Measurements from ENCODE around the gene INSYN1.
"Not testable (repeated sequence)": the region's sequence is repeated elsewhere in the genome, so short reads cannot be mapped to it uniquely, and the experiment has no call there.

Gene INSYN1

GRCh38 chr15:73747847-73748590, 5.1 kb downstream of the INSYN1 start:
- DNase-seq: no peak

GRCh38 chr15:73746883-73747282, 6.3 kb downstream of the INSYN1 start:
- no peak for DNase-seq

DNA sequence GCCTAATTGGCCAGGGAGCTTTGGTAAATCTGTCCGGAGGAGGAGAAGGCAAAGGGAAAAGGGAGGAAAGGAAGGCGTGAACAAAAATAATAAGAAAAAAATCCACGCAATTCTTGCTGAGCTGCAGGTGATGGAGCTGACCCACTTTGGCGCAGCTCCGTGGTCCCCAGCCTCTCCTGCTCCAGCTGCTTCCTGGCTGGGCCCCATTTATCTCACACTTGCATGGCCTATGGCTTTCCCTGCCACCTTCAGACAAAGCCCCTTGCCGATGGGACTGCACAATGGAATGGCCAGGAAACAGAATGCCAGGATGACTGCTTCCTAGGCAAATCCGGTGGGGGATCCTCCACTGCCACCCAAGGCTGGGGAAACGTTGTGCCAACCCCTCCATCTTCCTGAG, 6.9 kb downstream of the INSYN1 start:
- DNase-seq: no peak

DNA sequence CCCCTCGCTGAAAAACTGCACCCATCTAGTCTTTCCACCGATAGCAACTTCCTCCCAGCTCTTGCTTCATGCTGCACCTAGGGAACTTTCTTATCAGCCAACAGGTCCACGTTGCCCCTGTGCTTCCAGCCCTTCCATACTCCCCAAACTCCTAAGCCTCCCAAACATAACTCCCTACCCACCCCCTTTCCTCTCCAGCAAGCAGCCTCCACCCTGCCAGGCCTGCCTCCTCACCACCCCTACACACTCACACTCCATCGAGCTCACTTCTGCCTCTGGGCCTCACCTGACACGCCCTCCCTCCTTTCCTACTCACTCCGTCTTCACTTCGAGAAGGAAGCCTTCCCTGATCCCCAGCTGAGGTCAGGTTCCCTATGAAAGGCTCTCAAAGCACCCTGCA, 8.1 kb downstream of the INSYN1 start:
- DNase-seq: no peak

- no peak for DNase-seq
Observed at GRCh38 chr15:73744293-73744692, 8.9 kb downstream of the INSYN1 start.

DNA sequence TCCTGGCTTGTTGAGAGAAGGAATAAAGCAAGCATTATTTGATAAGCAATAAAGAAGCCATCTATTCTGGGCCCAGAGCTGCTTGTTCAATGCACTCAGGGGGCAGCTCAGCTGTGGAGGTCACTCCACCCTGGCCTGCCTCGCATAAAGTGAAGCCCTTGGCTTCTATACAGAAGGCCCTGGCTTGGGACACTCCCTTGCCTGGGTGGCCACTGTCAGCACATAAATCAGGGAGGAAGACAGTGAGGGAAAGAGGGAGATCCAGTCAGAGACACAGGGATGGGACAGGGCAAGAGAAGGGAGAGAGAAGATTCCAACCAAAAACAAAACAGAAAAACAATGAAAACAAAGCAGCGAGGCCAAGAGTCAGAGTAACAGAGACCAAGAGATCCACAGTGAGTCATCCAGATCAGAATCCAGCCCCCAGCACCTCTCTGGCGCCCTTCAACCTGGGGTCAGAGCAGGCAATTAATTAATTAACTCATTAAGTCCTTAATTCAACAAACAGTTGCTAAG, 11.8 kb downstream of the INSYN1 start:
- DNase-seq: no peak

- DNase-seq: no peak
Observed at GRCh38 chr15:73740152-73741048, 12.8 kb downstream of the INSYN1 start.

GRCh38 chr15:73737535-73737934, 15.6 kb downstream of the INSYN1 start:
- no peak for DNase-seq

- no peak for DNase-seq
Observed at GRCh38 chr15:73732930-73733329, 20.2 kb downstream of the INSYN1 start.

- not testable (repeated sequence) for DNase-seq
Observed at GRCh38 chr15:73732051-73732450, 21.1 kb downstream of the INSYN1 start.

DNA sequence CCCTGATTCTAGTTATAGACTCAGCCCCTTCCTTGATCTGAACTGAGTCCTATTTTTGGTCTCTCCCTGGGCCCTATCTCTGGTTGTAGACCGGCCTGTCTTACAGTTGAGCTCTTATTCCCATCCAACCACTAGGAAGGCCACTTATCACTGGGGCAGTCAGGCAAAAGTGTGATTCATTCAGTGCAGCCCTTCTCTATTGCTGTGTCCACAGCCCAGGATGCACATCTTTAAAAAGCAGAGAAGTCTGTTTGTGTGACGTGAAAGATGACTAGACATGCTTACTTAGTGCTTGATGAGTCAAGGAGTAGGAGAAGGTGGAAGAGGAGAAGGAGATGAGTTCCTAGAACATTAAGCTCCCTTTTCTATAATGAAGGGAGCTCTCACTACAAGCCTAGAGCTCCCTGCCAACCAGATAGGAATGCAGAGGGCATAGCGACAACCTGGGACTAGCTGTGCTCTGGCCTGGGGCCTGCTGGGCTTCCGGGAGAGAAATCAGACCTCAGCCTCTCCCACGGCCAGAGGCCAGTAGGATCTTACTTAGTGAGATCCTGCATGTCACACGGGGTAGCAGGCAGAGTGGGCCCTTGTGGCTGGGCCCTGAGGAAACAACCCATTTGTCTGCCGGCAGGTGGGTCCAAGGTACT, 25.7 kb downstream of the INSYN1 start:
- DNase-seq: no peak

DNA sequence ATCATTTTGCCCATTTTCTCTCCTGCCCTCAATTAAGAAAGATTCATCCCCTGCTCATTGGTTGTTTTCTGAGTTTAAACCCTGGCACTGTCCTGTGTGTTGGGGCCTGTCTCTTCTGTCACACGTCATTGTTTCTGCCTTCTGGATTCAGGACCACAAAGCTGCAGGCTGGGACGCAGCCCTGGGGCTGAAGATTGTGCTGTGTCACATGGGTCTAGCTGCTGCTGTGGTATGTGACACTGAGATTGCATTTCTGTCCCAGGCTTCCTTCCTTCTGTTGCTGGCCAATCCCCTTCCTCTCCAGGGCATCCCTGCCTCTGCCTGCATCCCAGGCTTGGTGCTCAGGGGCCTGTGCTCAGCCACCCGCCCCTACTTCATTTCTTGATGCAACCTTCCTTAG, 28.9 kb downstream of the INSYN1 start:
- no peak for DNase-seq

DNA sequence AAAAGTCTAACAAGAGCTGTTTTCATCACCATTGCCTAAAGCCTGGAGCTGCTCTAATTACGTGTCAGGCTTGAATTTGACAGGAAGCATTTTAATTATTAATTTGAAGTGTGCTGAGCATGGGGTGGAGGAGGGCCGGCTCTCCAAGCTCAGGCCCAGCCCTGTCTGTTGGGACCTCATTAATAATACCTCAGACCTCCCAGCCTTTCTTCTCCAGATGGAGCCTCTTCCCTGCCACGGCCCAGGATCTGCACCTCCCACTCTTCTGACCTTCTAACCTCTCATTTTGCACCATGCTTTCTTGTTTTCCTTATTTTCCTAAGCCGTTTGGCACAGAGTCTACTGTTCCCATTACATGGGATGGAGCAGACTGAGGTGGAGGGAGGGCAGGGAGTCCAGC, 30.0 kb downstream of the INSYN1 start:
- no peak for DNase-seq

- DNase-seq: no peak
Observed at GRCh38 chr15:73722425-73722824, 30.7 kb downstream of the INSYN1 start.

DNA sequence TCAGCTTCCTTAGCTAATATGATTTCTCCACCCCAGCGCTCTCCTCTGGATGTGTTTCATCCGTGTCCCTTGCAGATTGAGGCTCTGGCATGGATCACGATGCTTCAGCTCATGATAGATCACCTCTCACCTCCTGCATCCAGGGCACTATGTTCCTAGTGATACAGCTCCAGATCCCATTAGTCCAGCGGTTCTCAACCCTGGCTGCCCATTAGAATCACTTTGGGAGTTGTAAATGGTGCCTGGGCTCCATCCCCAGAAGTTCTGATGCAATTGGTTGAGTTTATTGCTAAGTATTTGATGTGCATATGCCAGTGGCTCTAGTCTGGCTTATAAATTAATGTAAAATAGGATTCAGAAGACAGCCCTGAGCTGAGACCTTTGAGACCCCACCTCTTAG, 34.5 kb downstream of the INSYN1 start:
- DNase-seq: no peak

- no peak for DNase-seq
Observed at GRCh38 chr15:73717802-73718201, 35.3 kb downstream of the INSYN1 start.

GRCh38 chr15:73717206-73717605, 35.9 kb downstream of the INSYN1 start:
- no peak for DNase-seq

- no peak for DNase-seq
Observed at GRCh38 chr15:73716417-73716816, 36.7 kb downstream of the INSYN1 start.

DNA sequence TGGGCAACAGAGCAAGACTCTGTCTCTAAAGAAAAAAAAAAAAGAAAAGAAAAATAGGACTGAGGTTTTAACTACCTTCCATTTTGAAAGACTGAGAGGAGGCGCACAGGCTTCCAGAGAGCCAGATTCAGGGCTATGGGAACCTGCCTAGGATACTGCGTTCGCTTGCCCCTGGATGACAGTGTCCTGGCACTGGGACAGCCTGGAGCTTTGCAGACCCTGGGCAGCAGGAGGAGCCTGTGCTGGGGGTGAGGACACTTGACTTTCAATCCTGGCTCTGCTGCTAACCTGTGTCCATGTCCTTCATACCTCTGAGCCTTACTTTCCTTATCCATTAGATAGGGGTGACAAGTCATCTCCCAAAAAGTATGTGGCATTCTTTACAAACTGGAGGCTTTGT, 37.7 kb downstream of the INSYN1 start:
- no peak for DNase-seq

- no peak for DNase-seq
Observed at GRCh38 chr15:73714695-73715301, 38.4 kb downstream of the INSYN1 start.

DNA sequence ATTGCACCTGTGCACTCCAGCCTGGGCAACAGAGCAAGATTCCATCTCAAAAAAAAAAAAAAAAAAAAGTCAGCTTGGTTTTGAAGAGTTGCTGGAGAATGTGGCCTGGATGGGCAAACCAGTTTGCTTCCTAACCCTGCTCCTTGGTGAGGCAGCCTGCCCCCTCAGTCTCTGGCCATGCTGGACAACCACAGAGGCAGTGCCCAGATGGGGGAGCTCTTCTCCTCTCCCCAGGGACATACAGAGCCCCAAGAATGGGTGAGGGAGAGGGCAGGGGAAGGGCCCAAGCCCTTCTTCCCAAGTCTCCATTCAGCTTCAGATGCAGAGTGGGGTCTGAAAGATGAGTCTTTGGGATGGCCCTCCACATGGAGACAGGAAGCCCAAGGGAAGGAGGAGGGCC, 41.0 kb downstream of the INSYN1 start:
- DNase-seq: no peak

DNA sequence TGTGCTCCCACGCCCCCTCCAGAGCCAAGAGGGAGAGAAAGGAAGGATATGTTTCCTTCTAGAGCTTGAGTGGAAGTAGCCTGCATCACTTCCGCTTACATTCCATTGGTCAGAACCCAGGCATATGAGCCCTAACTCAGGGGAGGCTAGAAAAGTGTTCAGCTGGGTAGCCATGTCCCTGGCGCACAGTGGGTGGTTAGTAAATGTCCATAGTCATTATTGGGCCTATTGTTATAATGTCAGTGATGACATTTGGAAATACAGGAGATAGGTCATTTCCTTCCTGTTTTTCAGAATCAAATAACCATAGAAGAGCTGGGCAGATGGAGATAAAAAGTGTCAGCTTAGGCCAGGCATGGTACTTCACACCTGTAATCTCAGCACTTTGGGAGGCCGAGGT, 41.6 kb downstream of the INSYN1 start:
- no peak for DNase-seq

- no peak for DNase-seq
Observed at GRCh38 chr15:73710321-73710720, 42.8 kb downstream of the INSYN1 start.
